K562 (cell line): ENCODE measurements around the gene MARK3. TPM values are rescaled to one million over a fixed set of nuclear protein-coding genes. Genes with fewer than 3 reads are reported as not detected.
A peak's percentile ranks its signal among the peaks of the same experiment; 100 is the strongest.

Source experiments
- ARNT ChIP-seq, 2 experiments: fragments of 450-650 bp; IDR thresholded peaks; 2 replicates each; pipeline ENCODE4 v1.6.1; 2016; ENCODE audit warnings: mild to moderate bottlenecking in 1 of 2
- EGR1 ChIP-seq: fragments of 450-650 bp; conservative IDR thresholded peaks from 2 replicates; pipeline ENCODE4 v1.6.1; 2017; ENCODE audit warnings: mild to moderate bottlenecking
- EZH2 ChIP-seq: IDR thresholded peaks from 2 replicates; pipeline ENCODE4 v1.6.1; 2012; ENCODE audit warnings: low read depth, mild to moderate bottlenecking, inconsistent platforms, low read length, borderline replicate concordance
- FOS ChIP-seq: IDR thresholded peaks from 3 replicates; pipeline ENCODE4 v1.6.1; 2011; ENCODE audit not compliant: insufficient read length; ENCODE audit errors: extremely low read depth
- FOXA3 ChIP-seq, 2 experiments: fragments of 450-650 bp in 1 of 2; sonication (generic) in 1 of 2; formaldehyde crosslinking; IDR thresholded peaks in 1 of 2; conservative IDR thresholded peaks in 1 of 2; 2 replicates each; pipeline versions ENCODE4 v1.4.0 to v1.8.0; 2020 to 2022; ENCODE audit warnings: mild to moderate bottlenecking in 2 of 2, missing genetic modification reagents in 1 of 2
- FOXK1 ChIP-seq: sonication (generic); formaldehyde crosslinking; IDR thresholded peaks from 2 replicates; pipeline ENCODE4 v1.8.0; 2022; ENCODE audit warnings: missing genetic modification reagents, mild to moderate bottlenecking, borderline replicate concordance
- FOXP4 ChIP-seq: sonication (generic); formaldehyde crosslinking; IDR thresholded peaks from 2 replicates; pipeline ENCODE4 v1.8.0; 2022; ENCODE audit warnings: mild to moderate bottlenecking, missing genetic modification reagents, borderline replicate concordance
- HES1 ChIP-seq: fragments of 450-650 bp; IDR thresholded peaks from 2 replicates; pipeline ENCODE4 v1.6.1; 2016; ENCODE audit warnings: low read depth, mild to moderate bottlenecking, moderate library complexity
- JUND ChIP-seq, 2 experiments: IDR thresholded peaks; 2 replicates in 1 of 2; 3 replicates in 1 of 2; pipeline ENCODE4 v1.6.1; 2011; ENCODE audit warnings: borderline replicate concordance in 2 of 2, low read depth in 2 of 2, low read length in 2 of 2, improper control_type of control experiment in 1 of 2, missing biosample characterization in 1 of 2, missing genetic modification characterization in 1 of 2, missing genetic modification reagents in 1 of 2
- MBD2 ChIP-seq: sonication (generic); IDR thresholded peaks from 2 replicates; pipeline ENCODE4 v1.6.1; 2016; ENCODE audit warnings: low read depth, borderline replicate concordance
- MTA1 ChIP-seq: fragments of 450-650 bp; IDR thresholded peaks from 2 replicates; pipeline ENCODE4 v1.6.1; 2017; ENCODE audit warnings: borderline replicate concordance
- PCBP1 ChIP-seq: fragments of 200-400 bp; formaldehyde crosslinking; IDR thresholded peaks from 2 replicates; pipeline ENCODE4 v1.6.1; 2018; ENCODE audit warnings: mild to moderate bottlenecking, low read depth, low read length; ENCODE audit not compliant: poor library complexity, severe bottlenecking
- PHF20 ChIP-seq: fragments of 450-650 bp; IDR thresholded peaks from 2 replicates; pipeline ENCODE4 v1.6.1; 2018; ENCODE audit not compliant: partially characterized antibody
- RAD51 ChIP-seq: fragments of 450-650 bp; IDR thresholded peaks from 2 replicates; pipeline ENCODE4 v1.7.1; 2016; ENCODE audit warnings: low read depth, mild to moderate bottlenecking, borderline replicate concordance
- TARDBP ChIP-seq: fragments of 450-650 bp; IDR thresholded peaks from 2 replicates; pipeline ENCODE4 v1.6.1; 2016
- TEAD4 ChIP-seq, 2 experiments: sonication (generic) in 1 of 2; formaldehyde crosslinking in 1 of 2; IDR thresholded peaks; 2 replicates each; pipeline versions ENCODE4 v1.6.1 to v1.8.0; 2012 to 2022; ENCODE audit warnings: borderline replicate concordance in 1 of 2, inconsistent platforms in 1 of 2, low read length in 1 of 2, mild to moderate bottlenecking in 1 of 2, missing genetic modification reagents in 1 of 2
- ZKSCAN8 ChIP-seq: fragments of 200-800 bp; sonication (Bioruptor generic); IDR thresholded peaks from 2 replicates; pipeline ENCODE4 v1.6.1; 2016; ENCODE audit warnings: missing genetic modification characterization, missing compliant biosample characterization
- ZNF449 ChIP-seq: fragments of 250-450 bp; sonication (Bioruptor Pico); IDR thresholded peaks from 2 replicates; pipeline ENCODE4 v1.8.0; 2022; ENCODE audit warnings: moderate library complexity, mild to moderate bottlenecking, inconsistent platforms
- ZNF695 ChIP-seq: fragments of 450-650 bp; formaldehyde crosslinking; IDR thresholded peaks from 2 replicates; pipeline ENCODE4 v1.4.0; 2020; ENCODE audit warnings: mild to moderate bottlenecking, moderate library complexity
- ZNF766 ChIP-seq: fragments of 200-800 bp; sonication (Bioruptor generic); conservative IDR thresholded peaks from 2 replicates; pipeline ENCODE4 v1.6.1; 2016; ENCODE audit warnings: missing genetic modification characterization, missing compliant biosample characterization
- ZNF780A ChIP-seq: fragments of 250-450 bp; sonication (Bioruptor Pico); IDR thresholded peaks from 2 replicates; pipeline ENCODE4 v1.5.0; 2021; ENCODE audit warnings: mild to moderate bottlenecking
- polyA plus RNA-seq, 8 experiments: library from polyadenylated mRNA; depleted of rRNA in 4 of 8; stranded (reverse) in 5 of 8; unstranded in 3 of 8; fragments of >200 nt; fragmentation: Nextera tagmentation in 2 of 8; fragmentation: Illumina TruSeq in 1 of 8; extraction: Ambion mirVana in 2 of 8; extraction: Trizol in 1 of 8; gene quantifications; 2 replicates each; pipeline versions ENCODE4 v1.2.1 to v1.2.3, GENCODE V29; 2011 to 2014; ENCODE audit warnings: inconsistent platforms in 1 of 8, missing spikeins in 1 of 8
- total RNA-seq, 7 experiments: library from RNA; depleted of rRNA in 6 of 7; stranded (reverse); fragments of >200 nt in 6 of 7; fragmentation: Illumina TruSeq in 2 of 7; extraction: Trizol in 2 of 7; gene quantifications; 2 replicates each; pipeline versions ENCODE4 v1.2.1 to v1.2.3, GENCODE V29; 2011 to 2021; ENCODE audit warnings: low replicate concordance in 1 of 7

Gene MARK3
- total and polyA plus RNA-seq, 9 of the 15 experiments (the other 6 are each of a cell fraction or from before 2014, with no cell fraction given), result 10.1 to 68.7 (median 56.3) TPM

GRCh38 chr14:103385152-103385928 lies at the start of gene MARK3 (continued):
- TF ChIP-seq HES1 (no peak), FOS (peak; percentile 25), ZNF695 (CRISPR knock-in tag) (no peak), MTA1 (no peak), FOXP4 (CRISPR knock-in tag) (no peak), EZH2 (no peak), FOXA3 (CRISPR knock-in tag; conservative IDR thresholded peaks at IDR 0.05 in 1 of 2, IDR thresholded peaks at IDR 0.05 in 1 of 2) (no peak), ZKSCAN8 (CRISPR knock-in tag) (no peak), PCBP1 (no peak), PHF20 (no peak), ZNF449 (CRISPR knock-in tag) (no peak), MBD2 (no peak), JUND (IDR thresholded peaks at IDR 0.05; ENCODE audit: borderline replicate concordance, low read depth, low read length) (no peak), JUND (tag; IDR thresholded peaks at IDR 0.05; ENCODE audit: borderline replicate concordance, low read depth, low read length) (no peak), ARNT (IDR thresholded peaks at IDR 0.05) (no peak), EGR1 (peak; percentile 97), TEAD4 (IDR thresholded peaks at IDR 0.05; ENCODE audit: low read length) (no peak), TEAD4 (CRISPR knock-in tag; IDR thresholded peaks at IDR 0.05; ENCODE audit: borderline replicate concordance) (no peak), ZNF766 (CRISPR knock-in tag) (0 out of 2 replicates have a peak, but pooled peaks have one; percentile 43), TARDBP (no peak), RAD51 (no peak), ZNF780A (no peak), FOXK1 (CRISPR knock-in tag) (no peak)
